Mesenteric fat pad (tissue), 1 donor: Measurements from ENCODE around the gene AP1B1. TPM values are rescaled to one million over a fixed set of nuclear protein-coding genes. Genes with fewer than 3 reads are reported as not detected.
A peak's percentile ranks its signal among the peaks of the same experiment; 100 is the strongest.

Source experiments
- DNase-seq: peaks from one replicate; pipeline ENCODE4 v3.0.0-alpha.2; 2020; ENCODE audit warnings: low spot score
- microRNA-seq: library from miRNA; unstranded; fragments of <30 nt; microRNA quantifications from one replicate; pipeline ENCODE4 v1.2.0, GENCODE V29; 2020; ENCODE audit warnings: borderline number of aligned reads
- total RNA-seq: library from RNA; stranded (reverse); fragmentation: NEBNext Ultra II Directional; extraction: Animal tissue kit (Norgen Biotek cat#: 25700); gene quantifications from one replicate; pipeline ENCODE4 v1.2.1, GENCODE V29; 2021
- donor health status: DM: yes; HTN: yes; CAD: no.

The AP1B1 gene
- total RNA-seq, 1 donor from 2014 or later, result 89.3 TPM

DNA sequence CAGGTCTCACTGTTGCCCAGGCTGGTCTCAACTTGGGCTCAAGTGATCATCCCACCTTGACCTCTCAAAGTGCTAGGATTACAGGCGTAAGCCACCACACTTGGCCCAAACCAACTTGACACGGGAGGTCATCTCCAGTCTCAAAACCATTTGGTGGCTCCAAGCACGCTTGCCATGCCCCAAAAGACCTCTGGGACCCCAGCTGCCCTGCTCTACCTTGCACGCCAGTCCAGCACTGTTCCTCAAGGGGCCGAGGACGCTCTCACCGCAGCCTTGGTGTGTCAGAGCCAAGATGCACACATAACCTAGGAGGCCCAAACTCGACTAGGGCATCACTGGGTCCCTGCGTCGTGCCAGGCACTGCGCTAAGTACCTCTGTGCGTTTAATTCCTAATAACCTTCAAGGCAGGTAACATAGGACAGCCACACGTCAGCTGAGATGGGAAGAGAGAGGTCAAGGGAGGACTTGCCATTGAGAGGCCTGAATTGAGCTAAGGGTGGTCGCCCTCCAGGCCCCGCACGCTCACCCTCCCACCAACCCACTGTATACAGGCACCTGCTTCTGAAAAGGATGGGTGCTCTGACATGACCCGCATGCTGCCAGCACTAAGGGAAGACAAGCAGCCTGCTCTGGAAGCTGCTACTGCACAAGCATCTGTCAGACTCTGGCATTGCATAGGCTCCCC is 86.5 kb downstream of the AP1B1 start:
- DNase-seq, result peak; percentile 77

DNA sequence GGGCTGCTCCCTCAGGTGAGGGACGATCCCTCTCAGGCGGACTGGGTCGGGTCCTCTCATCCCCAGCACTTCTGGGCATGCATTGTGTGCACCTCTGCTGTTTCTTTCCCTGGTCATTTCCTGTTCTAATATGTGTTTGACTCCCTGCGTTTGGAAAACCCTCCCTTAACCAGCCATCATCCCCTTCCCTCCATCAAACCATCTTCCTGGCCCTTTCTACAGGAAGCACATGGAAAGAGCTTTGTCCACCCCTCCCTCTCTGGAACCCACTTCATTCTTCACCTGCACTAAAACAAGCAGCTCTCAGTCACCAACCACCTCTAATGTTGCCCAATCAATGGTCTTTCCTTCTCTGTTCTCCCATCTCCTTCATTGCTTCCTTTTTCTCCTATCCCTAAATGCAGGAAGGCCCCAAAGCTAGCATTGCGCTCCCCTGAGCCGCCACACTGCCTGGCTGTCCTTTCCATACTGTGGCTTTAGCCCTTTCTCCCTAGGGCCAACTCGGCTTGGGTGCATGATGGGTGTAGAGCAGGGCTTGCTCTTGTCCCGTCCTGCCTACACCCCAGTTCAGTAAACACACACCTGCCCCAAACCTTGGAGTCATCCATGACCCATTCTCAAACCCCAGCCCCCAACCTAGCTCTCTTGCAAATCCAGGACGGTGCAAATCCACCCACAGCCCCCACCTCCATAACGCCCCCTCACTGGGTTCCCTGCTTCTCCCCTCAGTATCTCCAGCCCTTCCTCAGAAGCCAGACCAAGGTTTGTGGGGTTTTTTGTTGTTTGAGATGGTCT is 87.4 kb downstream of the AP1B1 start:
- DNase-seq, result peak; percentile 71

DNA sequence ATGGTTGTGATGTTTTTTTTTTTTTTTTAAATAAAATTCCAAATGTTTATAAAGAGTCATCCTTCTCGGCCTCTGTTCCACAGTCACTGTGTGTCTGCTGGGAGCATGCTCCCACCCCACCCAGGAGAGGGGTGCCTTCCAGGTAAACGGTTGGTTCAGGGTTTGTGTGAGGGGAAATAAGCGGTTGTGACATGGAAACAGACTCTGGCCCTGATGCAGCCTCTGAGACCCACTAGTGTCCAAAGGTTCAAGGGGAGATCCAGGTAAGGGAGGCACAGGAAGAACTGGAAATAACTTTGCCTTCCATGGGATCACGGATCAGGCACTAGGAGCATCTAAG is 87.9 kb downstream of the AP1B1 start:
- DNase-seq, result peak; percentile 41

DNA sequence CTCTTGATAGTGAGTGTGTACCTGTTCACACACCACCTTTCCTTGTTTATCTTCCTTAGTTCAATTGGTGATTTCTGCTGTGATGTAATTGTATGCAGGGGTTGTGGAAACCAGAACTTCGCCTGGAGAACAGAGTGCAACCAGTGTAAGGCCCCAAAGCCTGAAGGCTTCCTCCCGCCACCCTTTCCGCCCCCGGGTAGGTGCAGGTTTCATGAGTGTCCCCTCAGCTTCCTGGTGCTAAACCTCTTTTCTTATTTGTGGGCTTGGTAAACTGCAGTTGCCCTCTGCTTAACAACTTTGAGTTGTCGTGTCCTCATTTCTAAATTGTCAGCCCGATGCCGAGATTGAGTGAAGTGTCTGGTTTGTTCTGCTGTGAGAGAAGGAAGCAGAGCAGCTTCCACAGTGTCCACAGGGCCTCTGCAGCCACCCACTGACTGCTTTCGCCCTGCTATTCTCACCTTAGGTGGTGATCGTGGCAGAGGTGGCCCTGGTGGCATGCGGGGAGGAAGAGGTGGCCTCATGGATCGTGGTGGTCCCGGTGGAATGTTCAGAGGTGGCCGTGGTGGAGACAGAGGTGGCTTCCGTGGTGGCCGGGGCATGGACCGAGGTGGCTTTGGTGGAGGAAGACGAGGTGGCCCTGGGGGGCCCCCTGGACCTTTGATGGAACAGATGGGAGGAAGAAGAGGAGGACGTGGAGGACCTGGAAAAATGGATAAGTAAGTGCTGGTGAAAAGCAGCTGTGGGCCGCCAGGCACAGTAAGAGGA is 89.1 kb downstream of the AP1B1 start:
- DNase-seq, result peak; percentile 64

DNA sequence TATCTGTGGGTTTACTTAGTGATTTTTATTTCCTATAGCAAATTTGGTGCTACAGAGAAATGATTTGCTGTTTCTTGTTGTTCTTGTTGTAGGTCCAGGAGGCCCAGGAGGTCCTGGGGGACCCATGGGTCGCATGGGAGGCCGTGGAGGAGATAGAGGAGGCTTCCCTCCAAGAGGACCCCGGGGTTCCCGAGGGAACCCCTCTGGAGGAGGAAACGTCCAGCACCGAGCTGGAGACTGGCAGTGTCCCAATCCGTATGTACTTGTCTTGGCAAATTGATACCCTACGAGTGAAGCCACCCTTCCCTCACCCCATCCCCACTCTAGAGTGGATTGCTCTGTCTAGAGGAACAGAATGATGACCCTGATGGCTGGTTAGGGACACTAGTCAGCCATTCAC is 89.7 kb downstream of the AP1B1 start:
- DNase-seq, result peak; percentile 33

DNA sequence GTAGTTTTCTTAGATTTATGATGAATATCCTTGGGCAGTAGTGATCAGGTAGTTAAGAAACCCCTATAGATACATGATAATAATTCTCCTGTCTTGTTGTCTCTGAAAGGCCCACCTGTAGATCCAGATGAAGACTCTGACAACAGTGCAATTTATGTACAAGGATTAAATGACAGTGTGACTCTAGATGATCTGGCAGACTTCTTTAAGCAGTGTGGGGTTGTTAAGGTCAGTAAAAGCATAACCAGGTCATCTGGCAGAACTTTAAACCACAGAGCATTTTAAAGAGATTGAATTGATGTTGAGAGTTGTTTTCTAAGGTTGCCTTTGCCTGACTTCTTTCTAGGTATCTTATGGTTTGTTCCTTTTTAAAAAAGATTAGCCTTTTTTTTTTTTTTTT is 96.0 kb downstream of the AP1B1 start:
- no peak for DNase-seq

DNA sequence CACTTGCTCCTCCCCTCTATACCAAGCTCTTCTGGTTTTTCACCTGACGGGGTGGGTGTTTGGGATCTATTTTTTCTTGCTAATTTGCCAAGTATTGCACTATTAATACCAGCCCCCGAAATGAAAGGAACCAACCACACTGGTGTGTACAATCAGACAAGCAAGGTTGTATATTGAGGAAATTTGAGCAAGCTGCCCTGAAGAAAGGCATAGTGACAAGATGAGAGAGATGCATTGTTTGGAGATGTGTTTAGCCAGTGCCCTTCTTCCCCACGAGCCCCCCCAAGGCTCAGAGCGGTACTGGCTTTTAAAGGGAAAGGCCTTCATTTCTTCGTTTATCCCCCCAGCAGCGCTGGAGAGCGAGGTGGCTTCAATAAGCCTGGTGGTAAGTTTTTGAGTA is 97.2 kb downstream of the AP1B1 start:
- DNase-seq, result no peak

DNA sequence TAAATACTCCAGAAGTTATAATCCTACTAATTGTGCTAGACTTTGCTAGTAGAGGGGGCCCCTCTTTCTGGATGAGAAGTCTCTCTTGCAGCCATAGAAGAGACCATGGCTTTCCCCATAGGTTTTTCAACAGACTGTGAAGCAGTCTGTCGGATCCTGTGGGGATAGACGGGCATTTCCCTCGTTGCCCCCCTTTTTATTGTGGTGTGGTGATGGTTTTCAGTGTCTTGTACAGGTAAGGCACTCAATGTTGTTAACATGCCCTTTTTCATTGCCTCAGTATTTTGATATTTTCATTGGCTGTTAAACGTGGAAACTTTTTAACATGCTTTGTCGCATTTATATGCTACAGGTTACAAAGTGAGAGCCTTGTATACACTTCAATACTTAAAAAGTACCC is 98.3 kb downstream of the AP1B1 start:
- DNase-seq, result no peak

DNA sequence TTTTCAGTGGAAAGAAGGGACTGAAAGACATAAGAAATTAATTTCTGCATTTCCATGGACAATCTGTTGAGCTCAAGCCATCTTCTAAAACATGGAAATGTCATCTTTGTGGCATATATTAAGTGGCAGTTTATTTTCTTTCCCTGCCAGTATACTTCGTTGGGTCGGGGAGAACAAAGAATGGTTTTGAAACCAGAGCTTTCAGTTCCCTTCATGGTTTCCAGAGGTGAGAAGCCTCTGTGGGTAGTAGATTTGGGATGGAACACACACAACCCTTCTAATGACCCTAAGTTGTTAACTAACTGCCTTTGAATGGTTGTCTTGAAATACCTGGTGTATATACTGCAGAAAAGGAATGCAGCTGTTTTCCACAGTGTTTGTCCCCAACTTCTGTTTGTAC is 99.5 kb downstream of the AP1B1 start:
- no peak for DNase-seq

DNA sequence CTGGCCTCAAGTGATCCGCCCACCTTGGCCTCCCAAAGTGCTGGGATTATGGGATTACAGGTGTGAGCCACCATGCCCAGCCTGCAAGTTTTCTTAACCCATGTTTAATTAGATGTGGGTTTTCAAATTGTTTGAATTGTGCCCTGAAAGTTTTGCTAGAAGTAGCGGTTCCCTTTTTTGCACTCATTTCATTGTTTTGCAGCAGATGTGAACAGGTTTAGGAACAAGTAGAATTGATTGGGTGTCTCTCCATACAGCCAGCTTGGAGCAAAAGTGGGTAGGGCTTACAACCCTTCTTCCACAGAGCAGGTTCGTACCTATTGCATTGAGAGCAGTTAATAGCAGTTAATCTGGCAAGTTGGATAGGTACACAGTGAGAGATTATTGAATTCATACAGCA is 104.2 kb downstream of the AP1B1 start:
- DNase-seq, result no peak

DNA sequence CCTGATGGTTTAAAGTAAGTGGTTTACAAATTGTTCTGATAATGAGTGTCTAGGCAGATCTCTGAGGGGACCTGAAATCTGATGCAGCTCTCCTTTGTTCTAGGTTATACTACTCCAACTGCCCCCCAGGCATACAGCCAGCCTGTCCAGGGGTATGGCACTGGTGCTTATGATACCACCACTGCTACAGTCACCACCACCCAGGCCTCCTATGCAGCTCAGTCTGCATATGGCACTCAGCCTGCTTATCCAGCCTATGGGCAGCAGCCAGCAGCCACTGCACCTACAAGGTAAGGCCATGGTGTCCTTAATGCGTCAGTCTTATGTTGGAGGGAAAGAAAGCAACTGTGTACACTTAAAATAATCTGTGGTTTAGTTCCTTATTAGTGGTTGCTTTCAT is 110.4 kb downstream of the AP1B1 start:
- no peak for DNase-seq

Small RNA genes lying within 50 kb of the gene (microRNA-seq; reads per million reads assigned to microRNA genes)
- gene MIR3653, result 13.8 reads per million, percentile 11 among the genes with 10 or more reads in this experiment

Other genes starting within 250 kb of the AP1B1 start
- gene EMID1, start 182.7 kb downstream of the AP1B1 start, total RNA-seq, result 1.4 TPM
- gene RHBDD3, start 120.6 kb downstream of the AP1B1 start, total RNA-seq, result 19.2 TPM
- gene EWSR1, start 120.3 kb downstream of the AP1B1 start, total RNA-seq, result 191 TPM
- gene GAS2L1, start 81.9 kb downstream of the AP1B1 start, total RNA-seq, result 36.2 TPM
- gene RASL10A, start 72.9 kb downstream of the AP1B1 start, total RNA-seq, result 1.9 TPM
- not detected for gene RFPL1, start 50.0 kb upstream of the AP1B1 start, total RNA-seq
- gene NEFH, start 91.6 kb upstream of the AP1B1 start, total RNA-seq, result 0.87 TPM
- 33.3 TPM for gene THOC5, start 165.2 kb upstream of the AP1B1 start, total RNA-seq
- 7.9 TPM for gene NIPSNAP1, start 192.5 kb upstream of the AP1B1 start, total RNA-seq
- 34.1 TPM for gene NF2, start 215.1 kb upstream of the AP1B1 start, total RNA-seq